ENCODE data around the gene PHETA2.
"Not testable (repeated sequence)": the region's sequence is repeated elsewhere in the genome, so short reads cannot be mapped to it uniquely, and the experiment has no call there.

The PHETA2 gene

GRCh38 chr22:42086051-42086450 is 12.0 kb downstream of the PHETA2 start:
- in situ Hi-C loops (cut with HindIII; ENCODE audit: low pct_ligation_motif_present, low sequenced_read_pairs), result no loop called here
- Histone ChIP-seq H3K27ac (no peak overlapping the region), H3K27me3 (replicated peaks) (no peaks in the 10 kb centered on the region), H3K4me3 (ENCODE audit: low read depth, low read length) (no peak overlapping the region), H3K36me3 (replicated peaks) (peaks cover 31% of the 10 kb centered on the region)
- no peak for TF ChIP-seq CTCF (IDR thresholded peaks at IDR 0.05; ENCODE audit: low read depth, low read length, missing control alignments)
- DNase-seq, result no peak

- in situ Hi-C loops (cut with HindIII; ENCODE audit: low pct_ligation_motif_present, low sequenced_read_pairs), result no loop called here
- Histone ChIP-seq H3K4me3 (ENCODE audit: low read depth, low read length) (peak within 1 kb of the TSS; percentile 94), H3K36me3 (replicated peaks) (peaks cover 11% of the 10 kb centered on the region), H3K27ac (peak within 1 kb of the TSS; percentile 91), H3K27me3 (replicated peaks) (no peaks in the 10 kb centered on the region)
- peak; percentile 99 for DNase-seq
- TF ChIP-seq CTCF (IDR thresholded peaks at IDR 0.05; ENCODE audit: low read depth, low read length, missing control alignments), result peak; percentile 77
Observed at GRCh38 chr22:42090596-42091454, 16.8 kb downstream of the PHETA2 start, which contains the start of gene NDUFA6. Gene NDUFA6 (minus strand): TSS chr22:42090772. CDS start chr22:42090744, 28 bp downstream.

- no peak for DNase-seq
- TF ChIP-seq CTCF (IDR thresholded peaks at IDR 0.05; ENCODE audit: low read depth, low read length, missing control alignments), result no peak
- H3K4me3 ChIP-seq (ENCODE audit: low read depth, low read length), result peak overlapping the region; percentile 94
- in situ Hi-C loops (cut with HindIII; ENCODE audit: low pct_ligation_motif_present, low sequenced_read_pairs), result no loop called here
- no peak overlapping the region for H3K27ac ChIP-seq
- H3K36me3 ChIP-seq (replicated peaks), result peaks cover 5% of the 10 kb centered on the region
- no peaks in the 10 kb centered on the region for H3K27me3 ChIP-seq (replicated peaks)
Observed at GRCh38 chr22:42091455-42091782, 17.4 kb downstream of the PHETA2 start.

GRCh38 chr22:42101199-42101598 is 27.2 kb downstream of the PHETA2 start:
- H3K4me3 ChIP-seq (ENCODE audit: low read depth, low read length), result no peak overlapping the region
- no peak for DNase-seq
- in situ Hi-C loops (cut with HindIII; ENCODE audit: low pct_ligation_motif_present, low sequenced_read_pairs), result no loop called here
- H3K27ac ChIP-seq, result no peak overlapping the region
- TF ChIP-seq CTCF (IDR thresholded peaks at IDR 0.05; ENCODE audit: low read depth, low read length, missing control alignments), result no peak
- H3K36me3 ChIP-seq (replicated peaks), result no peaks in the 10 kb centered on the region
- H3K27me3 ChIP-seq (replicated peaks), result no peaks in the 10 kb centered on the region

GRCh38 chr22:42104332-42104860 is 30.3 kb downstream of the PHETA2 start:
- H3K36me3 ChIP-seq (replicated peaks); DNase-seq; H3K27ac ChIP-seq: not testable (repeated sequence)

GRCh38 chr22:42108848-42109247 is 34.8 kb downstream of the PHETA2 start:
- no peak for TF ChIP-seq CTCF (IDR thresholded peaks at IDR 0.05; ENCODE audit: low read depth, low read length, missing control alignments)
- H3K36me3 ChIP-seq (replicated peaks), result no peaks in the 10 kb centered on the region
- no peak for DNase-seq
- H3K4me3 ChIP-seq (ENCODE audit: low read depth, low read length), result no peak overlapping the region
- in situ Hi-C loops (cut with HindIII; ENCODE audit: low pct_ligation_motif_present, low sequenced_read_pairs), result no loop called here
- no peaks in the 10 kb centered on the region for H3K27me3 ChIP-seq (replicated peaks)
- H3K27ac ChIP-seq, result no peak overlapping the region

More at GRCh38 chr22:42104332-42104860, 30.3 kb downstream of the PHETA2 start:
- H3K27me3 ChIP-seq (replicated peaks); in situ Hi-C loops (cut with HindIII; ENCODE audit: low pct_ligation_motif_present, low sequenced_read_pairs); H3K4me3 ChIP-seq (ENCODE audit: low read depth, low read length): not testable (repeated sequence)
